ENCODE measurements around the gene CSNK1G2. TPM values are rescaled to one million over a fixed set of nuclear protein-coding genes. Genes with fewer than 3 reads are reported as not detected.

CSNK1G2 gene
- total and polyA plus RNA-seq, 2 of the 13 experiments (the other 11 are each of a cell fraction or from before 2014, with no cell fraction given), result 53.8 to 72.5 TPM

DNA sequence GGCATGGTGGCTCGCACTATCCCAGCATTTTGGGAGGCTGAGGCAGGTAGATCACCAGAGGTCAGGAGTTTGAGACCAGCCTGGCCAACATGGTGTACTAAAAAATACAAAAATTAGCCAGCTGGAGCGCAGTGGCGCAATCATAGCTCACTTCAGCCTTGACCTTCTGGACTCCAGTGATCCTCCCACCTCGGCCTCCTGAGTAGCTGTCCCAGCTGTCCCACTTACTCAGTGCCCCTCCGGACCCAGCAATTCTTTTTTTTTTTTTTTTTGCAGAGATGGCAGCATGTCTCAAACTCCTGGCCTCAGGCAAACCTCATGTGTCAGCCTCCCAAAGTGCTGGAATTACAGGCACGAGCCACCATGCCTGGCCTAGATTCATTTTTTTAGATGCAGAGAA is 38.0 kb upstream of the CSNK1G2 start (continued):
- TF ChIP-seq, protein P1, sequence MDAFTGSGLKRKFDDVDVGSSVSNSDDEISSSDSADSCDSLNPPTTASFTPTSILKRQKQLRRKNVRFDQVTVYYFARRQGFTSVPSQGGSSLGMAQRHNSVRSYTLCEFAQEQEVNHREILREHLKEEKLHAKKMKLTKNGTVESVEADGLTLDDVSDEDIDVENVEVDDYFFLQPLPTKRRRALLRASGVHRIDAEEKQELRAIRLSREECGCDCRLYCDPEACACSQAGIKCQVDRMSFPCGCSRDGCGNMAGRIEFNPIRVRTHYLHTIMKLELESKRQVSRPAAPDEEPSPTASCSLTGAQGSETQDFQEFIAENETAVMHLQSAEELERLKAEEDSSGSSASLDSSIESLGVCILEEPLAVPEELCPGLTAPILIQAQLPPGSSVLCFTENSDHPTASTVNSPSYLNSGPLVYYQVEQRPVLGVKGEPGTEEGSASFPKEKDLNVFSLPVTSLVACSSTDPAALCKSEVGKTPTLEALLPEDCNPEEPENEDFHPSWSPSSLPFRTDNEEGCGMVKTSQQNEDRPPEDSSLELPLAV (CRISPR knock-in tag; conservative IDR thresholded peaks at IDR 0.05; ENCODE audit: low read depth), result no peak
- no peak for TF ChIP-seq FOXK2 (IDR thresholded peaks at IDR 0.05)
- TF ChIP-seq ZFP41 (CRISPR knock-in tag; IDR thresholded peaks at IDR 0.05; ENCODE audit: borderline replicate concordance), result no peak
- no peak for TF ChIP-seq MEIS2 (CRISPR knock-in tag; IDR thresholded peaks at IDR 0.05)
- TF ChIP-seq NPAS2 (CRISPR knock-in tag; IDR thresholded peaks at IDR 0.05; ENCODE audit: borderline replicate concordance), result no peak
- TF ChIP-seq, protein P2, sequence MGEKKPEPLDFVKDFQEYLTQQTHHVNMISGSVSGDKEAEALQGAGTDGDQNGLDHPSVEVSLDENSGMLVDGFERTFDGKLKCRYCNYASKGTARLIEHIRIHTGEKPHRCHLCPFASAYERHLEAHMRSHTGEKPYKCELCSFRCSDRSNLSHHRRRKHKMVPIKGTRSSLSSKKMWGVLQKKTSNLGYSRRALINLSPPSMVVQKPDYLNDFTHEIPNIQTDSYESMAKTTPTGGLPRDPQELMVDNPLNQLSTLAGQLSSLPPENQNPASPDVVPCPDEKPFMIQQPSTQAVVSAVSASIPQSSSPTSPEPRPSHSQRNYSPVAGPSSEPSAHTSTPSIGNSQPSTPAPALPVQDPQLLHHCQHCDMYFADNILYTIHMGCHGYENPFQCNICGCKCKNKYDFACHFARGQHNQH (CRISPR knock-in tag; IDR thresholded peaks at IDR 0.05), result peak; percentile 41; the same call in 1 of the 2 replicates
- TF ChIP-seq ZNF33A (CRISPR knock-in tag; IDR thresholded peaks at IDR 0.05; ENCODE audit: borderline replicate concordance), result no peak
- no peak for TF ChIP-seq ZNF44 (CRISPR knock-in tag; IDR thresholded peaks at IDR 0.05)
- TF ChIP-seq ZNF552 (CRISPR knock-in tag; IDR thresholded peaks at IDR 0.05; ENCODE audit: borderline replicate concordance), result no peak
- TF ChIP-seq ZNF24 (IDR thresholded peaks at IDR 0.05), result no peak
- TF ChIP-seq ARNT2 (CRISPR knock-in tag; IDR thresholded peaks at IDR 0.05; ENCODE audit: low read depth), result no peak
- peak; percentile 35; the same call in 1 of the 2 replicates for TF ChIP-seq ZNF788 (CRISPR knock-in tag; IDR thresholded peaks at IDR 0.05; ENCODE audit: borderline replicate concordance)
- no peak for TF ChIP-seq MAF1 (CRISPR knock-in tag; IDR thresholded peaks at IDR 0.05; ENCODE audit: borderline replicate concordance)
- no peak for TF ChIP-seq HOXA9 (CRISPR knock-in tag; IDR thresholded peaks at IDR 0.05; ENCODE audit: borderline replicate concordance)
- TF ChIP-seq, protein P3, sequence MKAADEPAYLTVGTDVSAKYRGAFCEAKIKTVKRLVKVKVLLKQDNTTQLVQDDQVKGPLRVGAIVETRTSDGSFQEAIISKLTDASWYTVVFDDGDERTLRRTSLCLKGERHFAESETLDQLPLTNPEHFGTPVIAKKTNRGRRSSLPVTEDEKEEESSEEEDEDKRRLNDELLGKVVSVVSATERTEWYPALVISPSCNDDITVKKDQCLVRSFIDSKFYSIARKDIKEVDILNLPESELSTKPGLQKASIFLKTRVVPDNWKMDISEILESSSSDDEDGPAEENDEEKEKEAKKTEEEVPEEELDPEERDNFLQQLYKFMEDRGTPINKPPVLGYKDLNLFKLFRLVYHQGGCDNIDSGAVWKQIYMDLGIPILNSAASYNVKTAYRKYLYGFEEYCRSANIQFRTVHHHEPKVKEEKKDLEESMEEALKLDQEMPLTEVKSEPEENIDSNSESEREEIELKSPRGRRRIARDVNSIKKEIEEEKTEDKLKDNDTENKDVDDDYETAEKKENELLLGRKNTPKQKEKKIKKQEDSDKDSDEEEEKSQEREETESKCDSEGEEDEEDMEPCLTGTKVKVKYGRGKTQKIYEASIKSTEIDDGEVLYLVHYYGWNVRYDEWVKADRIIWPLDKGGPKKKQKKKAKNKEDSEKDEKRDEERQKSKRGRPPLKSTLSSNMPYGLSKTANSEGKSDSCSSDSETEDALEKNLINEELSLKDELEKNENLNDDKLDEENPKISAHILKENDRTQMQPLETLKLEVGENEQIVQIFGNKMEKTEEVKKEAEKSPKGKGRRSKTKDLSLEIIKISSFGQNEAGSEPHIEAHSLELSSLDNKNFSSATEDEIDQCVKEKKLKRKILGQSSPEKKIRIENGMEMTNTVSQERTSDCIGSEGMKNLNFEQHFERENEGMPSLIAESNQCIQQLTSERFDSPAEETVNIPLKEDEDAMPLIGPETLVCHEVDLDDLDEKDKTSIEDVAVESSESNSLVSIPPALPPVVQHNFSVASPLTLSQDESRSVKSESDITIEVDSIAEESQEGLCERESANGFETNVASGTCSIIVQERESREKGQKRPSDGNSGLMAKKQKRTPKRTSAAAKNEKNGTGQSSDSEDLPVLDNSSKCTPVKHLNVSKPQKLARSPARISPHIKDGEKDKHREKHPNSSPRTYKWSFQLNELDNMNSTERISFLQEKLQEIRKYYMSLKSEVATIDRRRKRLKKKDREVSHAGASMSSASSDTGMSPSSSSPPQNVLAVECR (CRISPR knock-in tag; IDR thresholded peaks at IDR 0.05; ENCODE audit: borderline replicate concordance), result peak; percentile 12; the same call in 1 of the 2 replicates
- TF ChIP-seq YEATS4 (CRISPR knock-in tag; IDR thresholded peaks at IDR 0.05; ENCODE audit: borderline replicate concordance), result 0 out of 2 replicates have a peak, but pooled peaks have one; percentile 25
- TF ChIP-seq ZNF761 (CRISPR knock-in tag; conservative IDR thresholded peaks at IDR 0.05), result no peak
- TF ChIP-seq, protein P4, sequence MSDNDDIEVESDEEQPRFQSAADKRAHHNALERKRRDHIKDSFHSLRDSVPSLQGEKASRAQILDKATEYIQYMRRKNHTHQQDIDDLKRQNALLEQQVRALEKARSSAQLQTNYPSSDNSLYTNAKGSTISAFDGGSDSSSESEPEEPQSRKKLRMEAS (IDR thresholded peaks at IDR 0.05), result no peak
- TF ChIP-seq SAFB2 (CRISPR knock-in tag; IDR thresholded peaks at IDR 0.05; ENCODE audit: borderline replicate concordance, low read depth), result no peak
- TF ChIP-seq, protein P5, sequence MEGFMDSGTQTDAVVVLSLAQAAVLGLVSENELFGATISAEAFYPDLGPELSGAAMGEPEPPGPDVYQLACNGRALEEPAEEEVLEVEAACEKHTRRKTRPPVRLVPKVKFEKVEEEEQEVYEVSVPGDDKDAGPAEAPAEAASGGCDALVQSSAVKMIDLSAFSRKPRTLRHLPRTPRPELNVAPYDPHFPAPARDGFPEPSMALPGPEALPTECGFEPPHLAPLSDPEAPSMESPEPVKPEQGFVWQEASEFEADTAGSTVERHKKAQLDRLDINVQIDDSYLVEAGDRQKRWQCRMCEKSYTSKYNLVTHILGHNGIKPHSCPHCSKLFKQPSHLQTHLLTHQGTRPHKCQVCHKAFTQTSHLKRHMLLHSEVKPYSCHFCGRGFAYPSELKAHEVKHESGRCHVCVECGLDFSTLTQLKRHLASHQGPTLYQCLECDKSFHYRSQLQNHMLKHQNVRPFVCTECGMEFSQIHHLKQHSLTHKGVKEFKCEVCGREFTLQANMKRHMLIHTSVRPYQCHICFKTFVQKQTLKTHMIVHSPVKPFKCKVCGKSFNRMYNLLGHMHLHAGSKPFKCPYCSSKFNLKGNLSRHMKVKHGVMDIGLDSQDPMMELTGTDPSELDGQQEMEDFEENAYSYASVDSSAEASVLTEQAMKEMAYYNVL (CRISPR knock-in tag; IDR thresholded peaks at IDR 0.05; ENCODE audit: borderline replicate concordance), result no peak
- no peak for TF ChIP-seq ZNF354B (CRISPR knock-in tag; IDR thresholded peaks at IDR 0.05)
